Measurements from ENCODE around the gene ACSL4.
A peak's percentile ranks its signal among the peaks of the same experiment; 100 is the strongest.
"Not testable (repeated sequence)": the region's sequence is repeated elsewhere in the genome, so short reads cannot be mapped to it uniquely, and the experiment has no call there.

Gene ACSL4

GRCh38 chrX:109728173-109728535 lies 4.9 kb downstream of the ACSL4 start:
- no peak for DNase-seq (ENCODE audit: low spot score)

GRCh38 chrX:109724971-109725370 lies 8.1 kb downstream of the ACSL4 start:
- DNase-seq (ENCODE audit: low spot score), result not testable (repeated sequence)

- DNase-seq (ENCODE audit: low spot score), result no peak
Observed at GRCh38 chrX:109720947-109721346, 12.1 kb downstream of the ACSL4 start.

- DNase-seq (ENCODE audit: low spot score), result no peak
Observed at GRCh38 chrX:109719264-109719663, 13.8 kb downstream of the ACSL4 start.

- DNase-seq (ENCODE audit: low spot score), result no peak
Observed at GRCh38 chrX:109716431-109717028, 16.5 kb downstream of the ACSL4 start.

GRCh38 chrX:109714340-109714958 lies 18.6 kb downstream of the ACSL4 start:
- no peak for DNase-seq (ENCODE audit: low spot score)

GRCh38 chrX:109710181-109710580 lies 22.9 kb downstream of the ACSL4 start:
- no peak for DNase-seq (ENCODE audit: low spot score)

- peak; percentile 44 for DNase-seq (ENCODE audit: low spot score)
Observed at GRCh38 chrX:109709129-109709631, 23.9 kb downstream of the ACSL4 start.

GRCh38 chrX:109707720-109708119 lies 25.3 kb downstream of the ACSL4 start:
- DNase-seq (ENCODE audit: low spot score), result no peak

GRCh38 chrX:109707319-109707718 lies 25.7 kb downstream of the ACSL4 start:
- no peak for DNase-seq (ENCODE audit: low spot score)

GRCh38 chrX:109704563-109704962 lies 28.5 kb downstream of the ACSL4 start:
- DNase-seq (ENCODE audit: low spot score), result peak; percentile 23

GRCh38 chrX:109697855-109698254 lies 35.2 kb downstream of the ACSL4 start:
- no peak for DNase-seq (ENCODE audit: low spot score)

- DNase-seq (ENCODE audit: low spot score), result peak; percentile 18
Observed at GRCh38 chrX:109696146-109696740, 36.8 kb downstream of the ACSL4 start.

GRCh38 chrX:109695637-109696036 lies 37.4 kb downstream of the ACSL4 start:
- peak; percentile 44 for DNase-seq (ENCODE audit: low spot score)

- no peak for DNase-seq (ENCODE audit: low spot score)
Observed at GRCh38 chrX:109691752-109692151, 41.3 kb downstream of the ACSL4 start.

- no peak for DNase-seq (ENCODE audit: low spot score)
Observed at GRCh38 chrX:109691277-109691676, 41.8 kb downstream of the ACSL4 start.

- no peak for DNase-seq (ENCODE audit: low spot score)
Observed at GRCh38 chrX:109687903-109688302, 45.2 kb downstream of the ACSL4 start.

- no peak for DNase-seq (ENCODE audit: low spot score)
Observed at GRCh38 chrX:109685656-109686078, 47.4 kb downstream of the ACSL4 start.

- no peak for DNase-seq (ENCODE audit: low spot score)
Observed at GRCh38 chrX:109684136-109684535, 48.9 kb downstream of the ACSL4 start.

- DNase-seq (ENCODE audit: low spot score), result no peak
Observed at GRCh38 chrX:109681475-109682081, 51.5 kb downstream of the ACSL4 start.

- DNase-seq (ENCODE audit: low spot score), result no peak
Observed at GRCh38 chrX:109679820-109680219, 53.2 kb downstream of the ACSL4 start.

GRCh38 chrX:109672239-109672638 lies 60.8 kb downstream of the ACSL4 start:
- DNase-seq (ENCODE audit: low spot score), result no peak

GRCh38 chrX:109671170-109671569 lies 61.9 kb downstream of the ACSL4 start:
- not testable (repeated sequence) for DNase-seq (ENCODE audit: low spot score)

All from activated CD4-positive, alpha-beta T cell treated with anti-CD3 and anti-CD28 coated beads, Interleukin-2, Interleukin-4, amounts not matched to agents 100 ng/mL and 50 ng/mL, durations not matched to agents 16 hours and 8 hours (primary cell).